ENCODE results near the gene AGPAT4.
"Not testable (repeated sequence)": the region's sequence is repeated elsewhere in the genome, so short reads cannot be mapped to it uniquely, and the experiment has no call there.

AGPAT4 gene, protein sequence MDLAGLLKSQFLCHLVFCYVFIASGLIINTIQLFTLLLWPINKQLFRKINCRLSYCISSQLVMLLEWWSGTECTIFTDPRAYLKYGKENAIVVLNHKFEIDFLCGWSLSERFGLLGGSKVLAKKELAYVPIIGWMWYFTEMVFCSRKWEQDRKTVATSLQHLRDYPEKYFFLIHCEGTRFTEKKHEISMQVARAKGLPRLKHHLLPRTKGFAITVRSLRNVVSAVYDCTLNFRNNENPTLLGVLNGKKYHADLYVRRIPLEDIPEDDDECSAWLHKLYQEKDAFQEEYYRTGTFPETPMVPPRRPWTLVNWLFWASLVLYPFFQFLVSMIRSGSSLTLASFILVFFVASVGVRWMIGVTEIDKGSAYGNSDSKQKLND

DNA sequence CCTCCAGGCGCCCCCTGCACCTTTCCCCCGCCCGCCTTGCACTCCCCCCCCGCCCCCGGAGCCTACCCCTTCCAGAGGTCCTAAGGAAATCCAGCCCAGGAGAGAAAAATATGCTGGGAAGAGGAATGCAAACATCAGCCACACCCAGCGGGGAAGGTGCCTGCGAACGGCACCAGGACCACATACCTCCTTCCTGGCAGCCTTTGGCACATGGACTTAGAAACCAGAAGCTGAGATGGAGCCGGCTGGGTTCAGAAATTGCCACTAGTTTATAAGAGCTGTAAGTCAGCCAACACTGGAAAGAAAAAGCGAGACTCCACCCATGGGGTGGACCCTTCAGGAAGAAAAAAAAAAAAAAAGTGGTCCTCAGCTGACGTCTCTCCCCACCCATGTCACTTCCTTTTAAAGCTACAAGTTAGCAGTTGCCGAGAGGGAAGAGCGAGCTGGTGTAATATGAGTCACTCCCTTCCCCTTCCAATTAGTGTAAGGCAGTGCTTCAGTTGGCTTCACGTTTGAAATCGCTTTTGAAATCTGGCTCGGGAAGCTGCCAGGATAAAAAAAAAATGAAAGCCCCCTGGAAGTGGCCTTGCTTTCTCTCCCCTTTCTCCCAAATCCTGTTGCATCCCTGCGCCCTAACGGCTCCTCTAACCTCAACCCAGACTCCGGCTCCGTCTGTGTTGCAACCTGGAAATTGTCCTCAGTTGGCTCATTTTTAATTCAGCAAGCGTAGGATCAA, at the start of gene AGPAT4:
AGPAT4 (minus strand) TSS at position 310 of the 736 bp plus-strand sequence. CDS start 41,848 bp downstream, outside the sequence.
- in situ Hi-C loops (cut with HindIII; ENCODE audit: low sequenced_read_pairs): no loop called here

DNA sequence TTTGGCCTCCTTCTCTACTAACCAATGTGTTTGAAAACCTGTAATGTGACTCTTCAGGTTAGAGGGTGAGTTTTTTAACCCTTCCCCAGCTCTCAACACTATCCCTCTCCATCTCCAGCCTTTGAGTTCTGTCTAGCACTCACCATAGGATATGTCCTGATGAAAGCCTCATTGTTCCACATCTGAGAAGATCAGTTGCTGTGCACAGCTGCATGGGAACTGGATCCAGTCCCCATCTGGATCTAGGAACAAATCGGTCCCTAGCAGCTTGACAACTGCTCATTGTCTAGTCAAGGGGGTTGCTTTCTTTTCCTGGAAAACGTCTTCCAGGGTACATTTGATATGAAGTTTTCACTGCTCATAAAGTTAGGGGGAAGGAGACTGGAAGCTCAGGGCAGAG, 45.4 kb upstream of the AGPAT4 start:
- in situ Hi-C loops (cut with HindIII; ENCODE audit: low sequenced_read_pairs): no loop called here

DNA sequence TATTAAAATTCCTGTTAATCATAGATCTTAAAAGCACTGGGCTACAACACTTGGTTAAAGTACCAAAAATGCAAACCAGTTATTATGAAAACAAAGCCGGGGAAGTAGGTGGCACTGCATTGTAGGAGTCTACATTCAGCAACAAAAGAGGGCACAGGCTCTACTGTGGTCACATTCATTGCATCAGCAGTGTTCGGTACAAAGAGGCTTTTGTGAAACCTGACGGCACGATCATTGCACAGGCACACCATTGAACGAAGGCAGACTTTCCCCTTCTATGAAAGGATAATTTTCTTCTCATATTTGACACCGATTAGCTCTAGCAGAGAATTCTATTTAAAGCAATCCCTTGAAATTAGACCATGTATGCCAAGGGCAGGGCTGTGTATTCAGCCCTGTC, 44.6 kb upstream of the AGPAT4 start:
- in situ Hi-C loops (cut with HindIII; ENCODE audit: low sequenced_read_pairs): no loop called here

DNA sequence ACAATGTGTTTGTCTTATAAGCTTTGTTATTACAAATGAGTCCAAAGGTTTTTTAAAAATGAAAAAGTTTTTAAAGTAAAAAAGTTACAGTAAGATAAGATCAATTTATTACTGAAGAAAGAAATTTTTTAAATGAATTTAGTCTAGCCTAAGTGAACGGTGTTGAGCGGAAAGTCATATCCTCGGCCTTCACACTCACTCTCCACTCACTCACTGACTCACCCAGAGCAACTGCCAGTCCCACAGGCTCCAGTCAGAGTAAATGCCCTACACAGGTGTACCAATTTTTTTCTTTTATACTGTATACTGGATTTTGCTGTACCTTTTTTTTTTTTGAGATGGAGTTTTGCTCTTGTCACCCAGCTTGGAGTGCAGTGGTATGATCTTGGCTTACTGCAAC, 42.7 kb upstream of the AGPAT4 start:
- in situ Hi-C loops (cut with HindIII; ENCODE audit: low sequenced_read_pairs): no loop called here

DNA sequence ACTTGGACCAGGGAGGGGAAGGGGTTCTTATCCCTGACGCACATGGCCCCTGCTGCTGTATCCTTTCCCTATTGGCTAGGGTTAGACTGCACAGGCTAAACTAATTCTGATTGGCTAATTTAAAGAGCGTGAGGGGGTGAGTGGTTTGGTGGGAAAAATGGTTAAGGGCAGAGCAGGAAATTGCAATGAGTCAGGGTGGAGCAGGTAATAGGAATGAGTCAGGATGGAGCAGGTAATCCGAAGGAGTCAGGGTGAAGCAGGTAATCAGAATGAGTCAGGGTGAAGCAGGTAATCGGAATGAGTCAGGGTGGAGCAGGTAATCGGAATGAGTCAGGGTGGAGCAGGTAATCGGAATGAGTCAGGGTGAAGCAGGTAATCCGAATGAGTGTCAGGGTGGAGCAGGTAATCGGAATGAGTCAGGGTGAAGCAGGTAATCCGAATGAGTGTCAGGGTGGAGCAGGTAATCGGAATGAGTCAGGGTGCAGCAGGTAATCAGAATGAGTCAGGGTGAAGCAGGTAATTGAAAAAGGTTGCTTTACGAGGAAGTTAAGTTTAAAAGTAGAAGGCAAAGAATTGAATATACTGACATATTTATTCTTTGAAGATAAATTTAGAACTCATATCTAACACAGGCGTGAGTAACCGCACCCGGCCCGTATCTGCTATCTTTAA, 41.5 kb upstream of the AGPAT4 start:
- in situ Hi-C loops (cut with HindIII; ENCODE audit: low sequenced_read_pairs): not testable (repeated sequence)

DNA sequence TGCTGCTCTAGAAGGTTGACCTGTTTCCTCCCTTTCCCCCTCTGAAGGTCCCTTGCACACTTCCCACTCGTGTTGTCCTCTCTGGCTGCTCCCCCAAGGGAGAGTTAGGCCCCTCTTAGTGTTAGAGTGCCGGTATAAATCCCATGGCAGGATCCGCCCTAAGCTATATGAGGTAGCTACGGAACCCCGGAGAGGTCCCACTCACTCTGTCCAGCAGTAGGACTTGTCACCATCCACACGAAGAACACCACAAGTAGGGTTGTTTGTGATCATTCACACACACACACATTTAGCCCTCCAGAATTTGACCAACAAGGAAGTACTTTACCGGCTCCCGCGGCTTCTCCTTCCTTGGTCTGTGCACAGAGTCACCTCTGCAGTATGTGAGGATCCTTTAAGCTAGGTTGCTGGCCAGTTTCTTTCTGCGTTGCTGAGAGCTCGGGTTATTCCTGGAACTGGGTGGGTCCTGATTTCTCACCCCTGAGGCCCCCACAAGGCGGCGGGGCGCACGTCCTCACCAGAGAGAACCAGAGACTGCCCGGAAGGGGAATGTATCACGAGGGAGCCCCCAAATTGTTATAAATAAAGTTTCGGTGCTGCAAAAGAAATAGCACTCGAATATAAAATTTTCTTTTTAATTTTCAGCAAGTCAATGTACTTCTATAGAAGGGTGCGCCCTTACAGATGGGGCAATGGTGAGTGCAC, 40.8 kb upstream of the AGPAT4 start:
- in situ Hi-C loops (cut with HindIII; ENCODE audit: low sequenced_read_pairs): not testable (repeated sequence)

DNA sequence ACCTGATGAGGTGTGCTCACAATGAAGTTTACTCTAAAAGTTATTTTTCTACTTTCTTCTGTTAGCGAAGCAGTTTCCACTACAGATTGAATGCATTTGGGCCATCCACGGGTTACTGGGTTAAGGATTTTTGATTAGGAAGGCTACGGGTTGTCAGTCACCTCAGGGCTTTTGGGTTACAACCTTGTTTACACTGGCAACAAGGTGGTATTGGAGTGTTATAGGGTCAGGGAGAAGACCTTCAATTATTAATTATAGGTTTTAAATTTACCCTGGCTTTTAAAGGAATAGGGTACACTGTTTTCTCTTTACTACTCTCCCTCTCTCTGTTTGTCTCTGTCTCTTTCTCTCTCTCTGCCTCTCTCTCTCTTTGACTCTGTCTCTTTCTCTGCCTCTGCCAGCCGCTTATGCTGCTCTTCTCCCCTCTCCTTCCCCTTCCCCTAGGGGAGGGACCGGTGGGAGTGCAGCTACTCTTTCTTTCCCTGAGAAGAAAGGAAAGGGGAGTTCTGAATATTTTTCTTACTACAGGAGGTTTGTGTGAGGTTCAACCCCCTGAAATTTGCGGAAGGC, 40.2 kb upstream of the AGPAT4 start:
- in situ Hi-C loops (cut with HindIII; ENCODE audit: low sequenced_read_pairs): no loop called here

DNA sequence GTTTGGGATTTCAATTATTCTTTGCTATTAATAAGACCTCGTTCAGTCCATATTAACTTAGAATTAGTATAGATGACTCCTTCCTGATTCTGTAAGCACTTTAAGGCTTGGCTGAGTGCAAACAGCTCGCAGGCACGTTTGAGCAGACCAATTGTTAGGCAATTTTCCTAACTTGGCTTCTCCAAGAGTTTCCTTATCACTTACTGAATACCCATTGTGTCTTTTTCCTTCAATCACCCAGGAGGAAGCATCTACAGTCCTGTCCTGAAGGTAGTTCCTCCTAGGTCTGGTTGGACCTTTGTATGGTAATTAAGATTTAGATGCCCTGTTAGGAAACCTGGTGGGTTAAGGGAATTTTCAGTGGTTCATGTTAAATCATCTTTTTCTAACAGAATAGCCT, 39.6 kb upstream of the AGPAT4 start:
- in situ Hi-C loops (cut with HindIII; ENCODE audit: low sequenced_read_pairs): not testable (repeated sequence)

DNA sequence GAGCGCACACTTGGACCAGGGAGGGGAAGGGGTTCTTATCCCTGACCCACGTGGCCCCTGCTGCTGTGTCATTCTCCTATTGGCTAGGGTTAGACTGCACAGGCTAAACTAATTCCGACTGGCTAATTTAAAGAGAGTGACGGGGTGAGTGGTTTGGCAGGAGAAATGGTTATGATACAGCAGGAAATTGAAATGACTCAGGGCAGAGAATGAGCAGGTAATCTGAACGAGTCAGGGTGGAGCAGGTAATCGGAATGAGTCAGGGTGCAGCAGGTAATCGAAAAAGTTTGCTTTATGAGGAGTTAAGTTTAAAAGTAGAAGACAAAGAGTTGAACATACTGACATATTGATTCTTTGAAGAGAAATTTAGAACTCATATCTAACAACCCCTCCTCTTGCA, 35.9 kb upstream of the AGPAT4 start:
- in situ Hi-C loops (cut with HindIII; ENCODE audit: low sequenced_read_pairs): not testable (repeated sequence)

DNA sequence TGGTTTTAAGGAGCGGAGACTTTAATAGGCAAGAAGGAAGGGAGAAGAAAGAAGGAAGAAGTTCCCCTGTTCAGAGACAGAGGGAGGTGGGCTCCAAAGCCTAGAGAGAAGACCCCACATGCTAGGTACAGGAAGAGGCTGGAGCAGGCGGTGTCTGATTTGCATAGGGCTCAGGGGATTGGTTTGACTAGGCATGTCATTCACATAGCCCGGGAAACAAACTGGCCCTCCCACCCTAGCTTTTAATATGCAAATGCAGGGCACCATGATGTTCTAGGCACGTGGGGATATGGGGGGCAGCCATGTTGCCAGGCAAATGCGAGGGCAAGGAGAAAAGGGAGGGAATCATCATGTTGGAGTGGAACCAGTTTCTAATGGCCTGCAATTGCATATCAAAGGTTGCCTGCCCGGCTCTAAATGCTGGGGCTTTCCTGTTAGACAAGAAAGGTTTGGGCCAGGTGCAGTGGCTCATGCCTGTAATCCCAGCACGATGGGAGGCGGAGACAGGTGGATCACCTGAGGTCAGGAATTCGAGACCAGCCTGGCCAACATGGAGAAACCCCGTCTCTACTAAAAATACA, 34.3 kb upstream of the AGPAT4 start:
- in situ Hi-C loops (cut with HindIII; ENCODE audit: low sequenced_read_pairs): no loop called here

DNA sequence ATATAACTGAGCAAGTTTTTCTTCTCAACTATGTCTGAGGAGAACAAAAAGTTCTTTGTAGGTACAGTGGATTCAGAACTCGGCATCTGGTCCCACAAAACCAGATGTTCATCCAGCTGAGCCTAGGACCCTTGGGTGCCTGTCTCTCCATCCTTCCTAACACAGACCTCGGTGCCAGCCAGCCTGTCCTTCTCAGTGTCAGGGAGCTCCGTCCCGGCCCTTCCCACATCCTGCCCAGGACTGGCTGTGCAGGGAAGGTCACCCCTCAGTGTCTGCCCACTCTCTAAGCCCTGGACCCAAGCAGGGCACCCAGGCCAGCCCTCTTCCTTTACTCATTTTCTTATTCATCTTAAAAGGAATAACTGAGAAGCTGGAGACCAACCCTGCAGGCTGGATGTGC, 32.0 kb upstream of the AGPAT4 start:
- in situ Hi-C loops (cut with HindIII; ENCODE audit: low sequenced_read_pairs): no loop called here

DNA sequence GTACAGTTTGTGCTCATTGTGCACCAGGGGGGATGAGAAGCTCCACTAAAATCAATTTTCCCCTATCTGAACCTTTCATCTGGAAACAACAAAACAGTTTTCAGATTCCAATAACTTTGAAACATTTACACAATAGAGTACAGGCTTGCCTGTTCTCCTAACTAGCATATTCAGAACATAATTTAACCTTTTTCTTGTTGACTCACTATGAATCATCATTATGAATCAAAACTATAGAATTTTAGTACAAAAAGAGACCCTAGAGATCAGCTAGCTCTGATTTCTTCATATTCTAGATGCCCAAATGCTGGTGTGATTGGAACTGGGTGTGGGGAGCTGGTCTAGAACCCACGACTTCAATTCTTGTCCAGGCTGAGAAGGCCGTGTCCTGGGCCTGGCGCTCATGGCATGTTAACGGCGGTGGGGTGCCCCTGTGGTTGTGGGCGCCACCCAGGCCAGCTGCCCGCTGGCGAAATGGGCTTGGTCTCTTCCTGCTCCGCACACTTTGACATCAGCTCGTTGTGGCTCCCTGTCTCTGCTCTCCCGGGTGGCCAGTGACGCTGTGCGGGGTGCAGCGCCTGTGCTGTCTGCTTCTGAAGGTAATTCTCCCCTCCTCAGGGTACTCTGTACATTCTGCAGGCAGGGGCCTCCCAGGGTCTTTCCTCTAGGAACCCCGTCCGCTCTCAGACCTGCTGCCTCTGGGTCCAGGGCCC, 29.9 kb upstream of the AGPAT4 start:
- in situ Hi-C loops (cut with HindIII; ENCODE audit: low sequenced_read_pairs): no loop called here

DNA sequence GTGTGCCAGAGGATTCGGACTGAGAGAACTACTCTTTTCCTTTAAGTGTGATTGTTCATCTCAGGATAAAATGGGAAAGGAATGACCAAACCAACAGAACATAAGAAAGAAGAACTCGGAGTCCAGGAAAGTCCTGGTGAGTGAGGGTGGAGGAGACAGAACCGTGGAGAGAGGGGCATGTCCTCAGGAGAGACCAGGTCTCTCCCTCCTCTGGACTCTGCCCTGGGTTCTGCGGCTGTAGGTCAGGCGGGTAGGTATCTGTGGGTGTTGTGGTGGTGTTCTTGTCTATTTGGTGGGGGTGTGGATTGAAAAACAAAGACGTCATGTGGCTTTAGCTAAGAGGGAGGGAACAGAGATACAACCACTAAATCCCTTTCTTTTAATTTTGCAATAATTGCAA, 29.1 kb upstream of the AGPAT4 start:
- in situ Hi-C loops (cut with HindIII; ENCODE audit: low sequenced_read_pairs): no loop called here

DNA sequence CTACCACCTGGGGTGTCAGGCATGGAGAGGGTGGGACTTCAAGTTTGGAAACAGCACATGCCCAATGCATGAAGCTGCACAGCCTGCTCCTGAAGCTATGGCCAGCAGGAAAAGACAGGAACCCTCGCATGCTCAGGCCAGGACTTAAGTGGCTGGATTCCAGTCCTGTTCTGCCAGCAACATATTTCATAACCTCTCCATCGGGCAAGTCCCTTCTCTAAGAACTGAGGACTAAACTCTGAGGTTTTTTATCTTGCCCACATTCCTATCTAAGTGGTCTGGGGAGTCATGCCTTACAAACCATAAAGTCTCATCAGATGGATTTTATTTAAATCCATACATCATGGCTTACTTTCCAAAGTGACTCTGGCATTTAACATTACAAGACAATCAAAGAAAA, 27.5 kb upstream of the AGPAT4 start:
- in situ Hi-C loops (cut with HindIII; ENCODE audit: low sequenced_read_pairs): no loop called here

DNA sequence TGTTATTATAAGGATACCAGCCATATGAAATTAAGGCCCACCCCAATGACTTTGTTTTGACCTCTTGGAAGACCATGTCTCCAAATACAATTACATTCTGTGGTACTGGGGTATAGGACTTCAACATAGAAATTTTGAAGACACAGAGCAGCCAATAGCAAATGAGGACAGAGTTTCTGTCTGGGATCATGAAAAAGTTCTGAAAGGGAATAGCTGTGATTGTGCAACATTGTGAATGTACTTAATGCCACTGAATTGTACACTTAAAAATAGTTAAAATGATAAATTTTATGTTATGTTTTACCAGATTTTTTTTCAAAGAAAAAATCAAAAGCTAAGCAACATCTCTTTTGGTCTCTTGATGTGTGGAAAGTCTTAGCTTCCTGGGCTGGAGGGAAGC, 27.0 kb upstream of the AGPAT4 start:
- in situ Hi-C loops (cut with HindIII; ENCODE audit: low sequenced_read_pairs): no loop called here

DNA sequence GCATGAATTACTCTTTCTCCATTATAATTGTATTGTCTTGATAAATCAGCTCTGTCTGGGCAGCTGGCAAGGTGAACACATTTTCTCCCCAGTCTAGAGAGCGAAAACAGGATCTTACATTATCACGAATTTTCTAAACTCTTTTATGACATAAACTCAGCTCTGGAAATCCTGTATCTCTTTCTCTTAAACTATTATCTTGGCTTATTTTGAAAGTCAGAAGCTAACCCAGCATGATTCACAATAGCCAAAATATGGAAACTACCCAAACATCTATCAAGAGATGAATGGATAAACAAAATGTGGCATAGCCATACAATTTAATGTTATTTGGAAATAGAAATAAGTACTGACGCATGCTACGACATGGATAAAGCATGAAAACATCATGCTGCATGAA, 25.9 kb upstream of the AGPAT4 start:
- in situ Hi-C loops (cut with HindIII; ENCODE audit: low sequenced_read_pairs): no loop called here

DNA sequence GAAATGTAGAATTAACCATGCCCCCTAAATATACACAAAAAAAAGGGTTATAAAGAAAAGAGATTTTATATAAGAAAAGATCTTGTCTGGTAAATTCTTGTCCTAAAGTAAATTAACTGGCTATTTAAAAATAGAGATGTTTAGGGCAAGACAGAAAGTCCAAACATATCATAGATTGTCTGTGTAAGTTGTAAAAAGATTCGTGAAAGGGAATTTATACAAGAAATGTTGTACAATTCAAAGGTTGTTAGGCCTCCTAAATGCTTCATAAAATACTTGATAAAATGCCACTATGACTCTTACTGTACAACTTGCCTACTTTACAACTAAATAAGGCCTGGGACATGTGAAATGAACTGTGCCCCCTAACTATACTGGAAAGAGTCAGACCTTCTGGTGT, 21.9 kb upstream of the AGPAT4 start:
- in situ Hi-C loops (cut with HindIII; ENCODE audit: low sequenced_read_pairs): no loop called here

DNA sequence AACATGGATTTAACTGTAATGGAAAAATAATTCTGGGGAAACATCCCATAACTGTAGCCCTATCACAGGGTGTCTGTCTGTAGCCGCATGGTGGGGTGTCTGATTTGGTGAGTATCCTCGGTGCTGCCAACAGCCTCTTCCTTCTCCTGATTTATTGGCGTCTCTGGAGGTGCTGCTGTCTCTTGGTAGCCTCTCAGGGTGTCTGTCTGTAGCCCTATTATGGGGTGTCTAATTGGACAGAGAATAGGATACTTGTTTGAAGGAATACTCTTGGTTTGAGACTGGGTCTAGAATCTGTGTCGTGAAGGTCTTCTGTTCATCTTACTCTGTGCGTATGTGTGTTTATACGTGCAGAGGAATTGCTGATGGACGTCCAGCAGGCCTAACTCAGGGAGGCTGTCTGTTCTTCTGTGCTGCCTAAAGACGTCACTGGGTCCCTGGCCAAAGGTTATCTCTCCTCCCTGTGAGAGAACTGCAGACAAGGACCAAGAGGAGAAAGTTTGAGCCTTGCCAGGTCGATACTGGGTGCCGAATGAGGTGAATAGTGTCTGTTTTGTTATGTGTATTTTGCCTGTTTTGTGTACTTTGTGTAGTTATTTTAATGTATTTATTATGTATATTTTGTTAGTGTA, 18.9 kb upstream of the AGPAT4 start:
- in situ Hi-C loops (cut with HindIII; ENCODE audit: low sequenced_read_pairs): no loop called here

DNA sequence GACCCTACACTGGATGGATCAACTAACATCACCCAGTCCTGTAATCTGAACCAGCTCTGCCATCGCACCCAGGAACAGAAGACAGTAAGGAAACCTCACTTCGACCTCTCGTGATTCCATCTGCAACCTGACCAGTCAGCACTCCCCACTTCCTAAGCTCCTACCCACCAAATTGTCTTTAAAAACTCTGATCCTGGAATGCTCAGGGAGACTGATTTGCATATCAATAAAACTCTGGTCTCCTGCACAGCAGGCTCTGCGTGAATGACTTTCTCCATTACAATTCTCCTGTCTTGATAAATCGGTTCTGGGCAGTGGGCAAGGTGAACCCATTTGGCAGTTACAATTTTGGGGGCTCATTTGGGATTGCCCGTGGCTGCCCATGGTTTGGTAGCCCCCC, 18.3 kb upstream of the AGPAT4 start:
- in situ Hi-C loops (cut with HindIII; ENCODE audit: low sequenced_read_pairs): no loop called here

Data from DLD1 (cell line).